CD4-positive, alpha-beta T cell (primary cell): ENCODE data around the gene ESR1. TPM values are rescaled to one million over a fixed set of nuclear protein-coding genes. Genes with fewer than 3 reads are reported as not detected.

ENCODE experiments used
- ATAC-seq: fragments of 200-7000 bp; cut with Tn5 transposase; one replicate; pipeline ENCODE4 v1.10.0; 2022; ENCODE audit warnings: mild to moderate bottlenecking; ENCODE audit not compliant: poor library complexity
- CTCF ChIA-PET: fragments of 350-600 bp; sonication (Branson Sonifier 250); formaldehyde crosslinking; loops from one replicate; lab custom pipeline; 2021; ENCODE audit warnings: antibody characterized with exemption, inconsistent platforms; lab: Charles Lee
- POLR2A ChIA-PET: fragments of 350-600 bp; sonication (Branson Sonifier 250); formaldehyde crosslinking; loops from one replicate; lab custom pipeline; 2021; ENCODE audit warnings: antibody characterized with exemption, inconsistent platforms; lab: Charles Lee
- DNase-seq, 14 experiments: peaks; one replicate each; pipeline ENCODE4 v3.0.0-alpha.2; 2013 to 2020; ENCODE audit warnings: mixed read lengths in 2 of 14
- H3K27ac ChIP-seq, 2 donors: one replicate each; pipeline versions ENCODE4 v1.5.1 to v1.7.0; 2013; ENCODE audit warnings: low read length in 2 of 2, low read depth in 1 of 2, mild to moderate bottlenecking in 1 of 2
- H3K27me3 ChIP-seq, 2 experiments: 1 replicate in 1 of 2; 2 replicates in 1 of 2; pipeline versions ENCODE4 v1.6.1 to v1.7.0; 2013; ENCODE audit warnings: low read length in 2 of 2, control low read depth in 1 of 2, mild to moderate bottlenecking in 1 of 2, moderate library complexity in 1 of 2; ENCODE audit not compliant: insufficient read depth in 2 of 2, control insufficient read depth in 1 of 2
- H3K36me3 ChIP-seq: one replicate; pipeline ENCODE4 v1.6.1; 2013; ENCODE audit warnings: low read length, control low read depth; ENCODE audit not compliant: insufficient read depth
- H3K4me1 ChIP-seq: one replicate; pipeline ENCODE4 v1.6.1; 2013; ENCODE audit warnings: low read length, control low read depth; ENCODE audit not compliant: insufficient read depth
- H3K4me3 ChIP-seq: one replicate; pipeline ENCODE4 v1.5.1; 2013; ENCODE audit warnings: mild to moderate bottlenecking, low read length, moderate library complexity
- H3K9me3 ChIP-seq, 2 experiments: 1 replicate in 1 of 2; 2 replicates in 1 of 2; pipeline versions ENCODE4 v1.6.1 to v1.7.0; 2013; ENCODE audit warnings: low read length in 2 of 2, mild to moderate bottlenecking in 2 of 2, control low read depth in 1 of 2, moderate library complexity in 1 of 2; ENCODE audit not compliant: control insufficient read depth in 1 of 2, insufficient read depth in 1 of 2
- H3K27ac Mint-ChIP-seq: one replicate; pipeline ENCODE4 v1.8.0; 2020; ENCODE audit warnings: mixed read lengths
- H3K27me3 Mint-ChIP-seq: one replicate; pipeline ENCODE4 v1.8.0; 2021; ENCODE audit warnings: mixed read lengths
- H3K36me3 Mint-ChIP-seq: one replicate; pipeline ENCODE4 v1.8.0; 2021; ENCODE audit warnings: low read depth, mixed read lengths
- H3K4me1 Mint-ChIP-seq: one replicate; pipeline ENCODE4 v1.8.0; 2021; ENCODE audit warnings: low read depth, mixed read lengths
- H3K4me3 Mint-ChIP-seq: one replicate; pipeline ENCODE4 v1.8.0; 2020; ENCODE audit warnings: mild to moderate bottlenecking, mixed read lengths
- H3K9me3 Mint-ChIP-seq: one replicate; pipeline ENCODE4 v1.8.0; 2020; ENCODE audit warnings: mixed read lengths
- CTCF ChIP-seq: fragments of 200-600 bp; IDR thresholded peaks from one replicate; pipeline ENCODE4 v1.8.0; 2022; ENCODE audit warnings: antibody characterized with exemption, mild to moderate bottlenecking
- intact Hi-C, 2 experiments: fragments of 100-400 bp; cut with DNase I in 1 of 2; cut with micrococcal nuclease in 1 of 2; formaldehyde crosslinking; loops; one replicate each; pipeline versions ENCODE4 v1.15.1 to v1.9.0; 2023 to 2025; cut with DNase I, micrococcal nuclease
- total RNA-seq, 174 experiments: library from RNA in 2 of 174; stranded (reverse) in 2 of 174; gene quantifications; one replicate each; pipeline ENCODE4 v1.2.3 and lab custom pipeline; 2021 to 2026

Gene ESR1
- total RNA-seq, 2 experiments from 2014 or later, result 2.6 to 2.8 TPM

GRCh38 chr6:152129691-152130151, 322.2 kb downstream of the ESR1 start:
- ChIA-PET POLR2A (no interaction called here), CTCF (no interaction called here)
- Histone ChIP-seq H3K9me3 (no peaks in the 10 kb centered on the region), H3K4me1 (no peaks in the 10 kb centered on the region), H3K36me3 (peaks cover 94% of the 10 kb centered on the region), H3K27ac (no peak overlapping the region), H3K27me3 (no peaks in the 10 kb centered on the region), H3K4me3 (no peak overlapping the region)
- Mint-ChIP-seq H3K27ac (peak overlapping the region; percentile 63), H3K4me1 (no peaks in the 10 kb centered on the region), H3K36me3 (peaks cover 99% of the 10 kb centered on the region), H3K27me3 (no peaks in the 10 kb centered on the region), H3K4me3 (no peak overlapping the region), H3K9me3 (no peaks in the 10 kb centered on the region)
- DNase-seq, result no peak
- TF ChIP-seq CTCF, result no peak
- intact Hi-C loops, result loop anchor here in 1 of 2 experiments (10.0 kb wide), 2 partner anchors 365 to 685 kb away; no protein-coding TSS in a partner anchor
- no peak for ATAC-seq

GRCh38 chr6:152130441-152130840, 323.0 kb downstream of the ESR1 start:
- ChIA-PET POLR2A (no interaction called here), CTCF (no interaction called here)
- Histone ChIP-seq H3K9me3 (no peaks in the 10 kb centered on the region), H3K36me3 (peaks cover 94% of the 10 kb centered on the region), H3K27ac (no peak overlapping the region), H3K4me1 (no peaks in the 10 kb centered on the region), H3K4me3 (no peak overlapping the region), H3K27me3 (no peaks in the 10 kb centered on the region)
- no peaks in the 10 kb centered on the region for H3K27me3 Mint-ChIP-seq
- intact Hi-C loops, result no loop called here
- ATAC-seq (no peak), DNase-seq (no peak)
- no peaks in the 10 kb centered on the region for H3K4me1 Mint-ChIP-seq
- TF ChIP-seq CTCF, result no peak
- H3K9me3 Mint-ChIP-seq, result no peaks in the 10 kb centered on the region
- peaks cover 99% of the 10 kb centered on the region for H3K36me3 Mint-ChIP-seq
- H3K4me3 Mint-ChIP-seq, result no peak overlapping the region
- H3K27ac Mint-ChIP-seq, result peak overlapping the region; percentile 63

- no peaks in the 10 kb centered on the region for H3K9me3 Mint-ChIP-seq
- ChIA-PET POLR2A (no interaction called here), CTCF (no interaction called here)
- H3K27me3 ChIP-seq, result no peaks in the 10 kb centered on the region
- intact Hi-C loops, result loop anchor here in 1 of 2 experiments (5.0 kb wide), 1 partner anchor 131 kb away; no protein-coding TSS in a partner anchor
- peaks cover 96% of the 10 kb centered on the region for H3K36me3 Mint-ChIP-seq
- H3K27ac ChIP-seq, result no peak overlapping the region
- no peaks in the 10 kb centered on the region for H3K4me1 Mint-ChIP-seq
- H3K9me3 ChIP-seq, result no peaks in the 10 kb centered on the region
- no peak for ATAC-seq
- H3K27me3 Mint-ChIP-seq, result no peaks in the 10 kb centered on the region
- no peak for DNase-seq
- no peak overlapping the region for H3K4me3 Mint-ChIP-seq
- H3K4me3 ChIP-seq, result no peak overlapping the region
- peaks cover 93% of the 10 kb centered on the region for H3K36me3 ChIP-seq
- no peak for TF ChIP-seq CTCF
- no peaks in the 10 kb centered on the region for H3K4me1 ChIP-seq
- peak overlapping the region; percentile 25 for H3K27ac Mint-ChIP-seq
Observed at GRCh38 chr6:152135755-152136448, 328.4 kb downstream of the ESR1 start.
